HG03460 (cell line): ENCODE measurements around the gene IL11.

Experiments
- ATAC-seq: cut with Tn5 transposase; IDR thresholded peaks from one replicate; pipeline ENCODE4 v1.9.1; 2021; ENCODE audit not compliant: unreplicated experiment

IL11 gene

DNA sequence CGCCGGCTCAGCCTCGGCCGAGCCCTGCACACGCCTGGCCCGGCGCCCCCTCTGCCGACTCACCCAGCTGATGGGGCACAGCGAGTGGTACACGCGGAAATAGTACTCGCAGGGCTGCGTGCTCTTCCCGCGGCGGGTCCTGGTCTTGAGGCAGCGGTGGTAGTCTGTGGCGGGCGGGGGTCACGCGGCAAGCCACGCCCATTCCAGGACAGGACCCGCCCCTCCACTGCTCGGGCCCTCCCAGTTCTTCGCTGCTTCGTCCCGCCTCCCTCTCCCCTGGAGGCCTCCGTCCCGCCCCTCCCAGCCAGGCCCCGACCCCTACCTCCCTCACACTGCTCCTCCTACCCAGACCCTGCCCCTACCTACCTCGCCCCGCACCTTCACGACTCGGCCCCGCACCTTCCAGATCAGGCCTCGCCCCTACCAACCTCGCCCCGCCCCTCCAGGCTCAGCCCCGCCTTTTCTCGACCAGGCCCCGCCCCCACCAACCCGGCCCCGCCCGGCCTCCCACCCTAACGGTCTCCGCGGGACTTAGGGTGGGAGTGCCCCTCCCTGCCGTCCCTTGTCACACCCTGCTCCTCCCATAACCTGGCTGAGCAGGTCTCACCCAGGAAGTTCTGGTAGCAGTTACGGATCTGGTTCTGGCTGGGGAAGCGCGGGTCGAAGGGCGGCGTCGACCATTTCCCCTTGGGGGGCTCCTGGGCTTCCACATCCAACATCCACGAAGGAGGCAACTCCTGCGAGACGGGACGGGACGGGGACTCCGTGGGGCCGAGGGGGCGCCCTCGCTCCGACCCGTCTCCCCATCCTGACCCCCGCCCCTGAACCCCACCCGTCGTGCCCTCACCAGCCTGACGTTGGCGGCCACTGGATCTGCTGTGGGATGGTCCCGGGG is 16.2 kb downstream of the IL11 start:
- ATAC-seq, result no peak

DNA sequence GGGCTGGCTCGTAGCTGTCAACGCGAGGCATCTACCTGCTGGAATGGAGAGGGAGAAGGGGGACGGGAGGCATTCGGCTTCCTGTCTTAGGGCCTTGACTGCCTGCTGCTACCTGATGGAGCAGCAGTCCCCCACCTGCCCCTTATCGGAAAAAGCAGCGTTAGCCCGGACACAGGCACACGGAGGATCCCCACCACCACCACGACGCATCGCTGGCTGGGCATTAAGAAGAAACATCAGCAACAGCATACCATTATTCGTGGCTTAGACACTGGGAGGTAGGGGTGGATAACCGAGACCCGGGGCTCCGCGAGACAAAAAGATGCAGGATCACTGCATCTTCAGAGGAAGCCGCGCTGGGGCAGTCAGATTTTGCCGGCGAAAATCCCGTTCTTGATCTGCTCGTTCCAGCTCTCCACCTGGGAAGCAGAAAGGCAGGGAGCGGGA is 16.9 kb downstream of the IL11 start:
- no peak for ATAC-seq

DNA sequence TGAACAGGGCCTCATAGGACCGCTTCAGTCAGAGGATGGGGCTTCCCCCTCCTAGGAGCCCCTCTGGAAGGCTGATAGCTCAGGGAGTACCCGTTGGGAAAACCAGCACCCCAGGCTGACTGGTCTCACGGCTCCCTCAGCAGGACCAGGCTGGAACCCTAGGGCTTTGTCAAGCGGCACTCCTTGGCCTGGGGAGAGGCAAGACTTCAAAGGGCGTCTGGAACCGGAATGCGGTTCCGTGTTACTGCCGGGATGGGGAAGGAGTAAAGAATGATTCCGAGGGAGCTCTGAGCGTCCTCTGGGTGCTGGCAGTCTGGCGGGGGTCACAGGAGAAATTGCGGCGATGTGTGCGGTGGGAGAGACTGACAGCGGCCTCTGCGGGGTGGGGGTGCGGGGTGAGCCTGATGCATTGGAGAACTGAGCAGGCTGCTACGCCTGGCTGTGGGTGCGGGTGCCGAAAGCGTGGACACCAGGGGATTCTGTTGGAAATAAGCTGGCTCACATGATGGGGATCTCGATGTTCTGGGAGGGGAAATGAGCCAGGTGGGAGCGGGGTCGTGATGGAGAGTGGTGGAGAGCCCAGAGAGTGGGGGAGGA is 17.6 kb downstream of the IL11 start:
- no peak for ATAC-seq

DNA sequence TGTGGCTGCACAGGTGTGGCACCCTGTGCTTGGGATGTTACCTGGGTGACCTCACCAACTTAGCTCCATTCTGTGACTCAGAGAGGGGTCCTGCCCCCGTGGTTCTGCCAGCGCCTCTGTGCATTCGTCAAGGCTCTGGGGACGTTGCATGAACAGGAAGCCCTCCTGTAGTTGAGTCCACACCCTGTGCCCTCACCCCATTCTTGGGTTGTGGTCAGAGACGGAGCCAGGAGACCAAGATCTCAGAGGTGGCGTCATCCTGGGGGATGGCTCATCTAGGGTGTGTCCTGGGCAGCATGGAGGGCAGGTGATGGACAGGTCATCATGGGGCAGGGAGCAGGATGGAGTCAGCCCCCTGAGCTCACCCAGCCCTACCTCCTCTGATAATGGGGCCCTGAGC is 18.2 kb downstream of the IL11 start:
- no peak for ATAC-seq

DNA sequence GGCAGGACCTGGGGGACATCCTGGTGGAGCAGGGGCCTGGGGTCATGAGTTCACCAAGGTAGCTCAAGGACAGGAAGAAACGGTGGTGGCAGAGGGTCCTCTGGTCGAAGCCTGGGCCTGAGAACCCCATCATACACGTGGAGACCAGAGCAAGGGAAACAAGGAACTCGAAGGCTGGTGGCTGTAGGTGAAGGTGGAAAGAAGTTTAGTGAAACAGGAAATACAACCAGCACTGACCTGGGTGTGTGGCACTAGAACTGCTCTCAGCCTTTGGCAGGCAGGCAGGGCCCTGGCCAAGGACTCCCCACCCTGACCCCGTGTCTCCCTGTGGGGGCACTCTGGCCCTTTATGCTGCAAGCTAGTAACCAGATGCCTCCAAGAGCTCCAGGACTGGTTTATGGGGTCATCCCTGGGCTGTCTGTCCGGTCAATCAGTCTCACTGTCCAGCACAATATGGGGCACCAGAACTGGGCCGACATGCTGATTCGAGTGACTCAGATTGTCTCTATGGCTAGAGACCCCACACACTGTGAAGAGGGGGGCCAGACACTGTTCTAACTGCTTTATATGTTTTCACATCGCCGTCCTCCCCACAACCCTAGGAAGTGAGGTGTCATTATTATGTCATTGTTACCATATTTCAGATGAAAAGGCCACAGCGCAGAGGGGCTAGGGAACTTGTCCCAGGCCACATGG is 19.5 kb downstream of the IL11 start:
- no peak for ATAC-seq

DNA sequence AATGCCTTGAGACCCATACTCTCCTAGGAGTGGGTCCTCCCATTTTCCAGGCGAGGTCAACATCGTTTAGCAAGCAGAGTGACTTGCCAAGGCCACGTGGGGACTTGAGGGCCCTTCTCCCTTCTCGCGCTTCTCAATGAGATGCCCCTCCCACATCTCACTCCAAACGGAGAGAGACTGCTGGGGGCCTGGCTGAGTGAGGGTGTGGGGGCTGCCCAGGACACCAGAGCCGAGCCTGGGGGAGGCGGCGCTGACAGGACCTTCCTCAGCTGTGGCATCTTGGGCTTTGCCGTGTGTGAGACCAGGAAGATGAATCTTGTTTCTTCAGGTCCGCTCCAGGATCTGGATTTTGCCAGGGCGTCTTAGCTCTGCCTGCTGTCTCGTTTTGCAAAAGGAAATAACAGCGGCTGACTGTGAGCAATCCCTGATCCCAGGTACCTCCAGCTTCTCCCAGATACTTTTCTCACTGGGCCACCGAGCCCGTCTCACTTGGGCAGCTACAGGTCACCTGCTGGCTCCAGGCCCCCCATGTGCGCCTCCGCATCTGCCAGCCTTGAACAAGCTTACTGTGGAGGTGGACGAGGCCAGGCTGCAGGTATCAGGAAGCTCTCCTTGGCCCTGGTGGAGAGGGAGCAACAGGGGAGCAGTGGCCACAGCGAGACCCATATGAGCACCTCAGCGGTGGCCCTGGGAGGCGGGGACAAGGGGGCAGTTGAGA is 21.8 kb downstream of the IL11 start:
- no peak for ATAC-seq

DNA sequence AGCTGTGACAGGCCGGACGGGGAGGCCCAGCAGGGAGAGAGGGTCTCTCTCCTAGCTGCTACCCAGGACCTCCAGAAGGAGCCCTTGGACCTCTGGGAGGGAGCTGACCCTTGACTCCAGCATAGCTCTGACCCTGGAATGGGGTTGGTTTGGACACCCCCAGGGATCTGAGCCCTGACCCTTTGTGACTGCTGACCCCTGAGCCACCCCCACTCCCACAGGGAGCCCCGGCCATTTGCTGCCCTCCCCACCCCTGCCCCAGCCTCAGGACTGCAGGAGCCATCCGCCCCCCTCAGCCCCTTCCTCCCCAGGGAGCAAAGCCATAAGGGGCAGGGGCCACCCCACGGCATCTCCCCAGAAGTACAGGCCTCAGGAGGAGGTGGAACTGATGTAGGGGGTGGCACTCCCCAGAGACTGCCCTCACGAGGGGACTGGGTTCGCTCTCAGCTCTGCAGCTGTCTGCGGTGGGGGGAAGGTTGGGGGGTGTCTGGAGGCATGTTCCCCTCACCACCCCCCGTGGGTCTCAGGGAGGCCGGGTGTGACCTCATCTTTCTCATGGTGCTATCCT is 22.7 kb downstream of the IL11 start:
- no peak for ATAC-seq

DNA sequence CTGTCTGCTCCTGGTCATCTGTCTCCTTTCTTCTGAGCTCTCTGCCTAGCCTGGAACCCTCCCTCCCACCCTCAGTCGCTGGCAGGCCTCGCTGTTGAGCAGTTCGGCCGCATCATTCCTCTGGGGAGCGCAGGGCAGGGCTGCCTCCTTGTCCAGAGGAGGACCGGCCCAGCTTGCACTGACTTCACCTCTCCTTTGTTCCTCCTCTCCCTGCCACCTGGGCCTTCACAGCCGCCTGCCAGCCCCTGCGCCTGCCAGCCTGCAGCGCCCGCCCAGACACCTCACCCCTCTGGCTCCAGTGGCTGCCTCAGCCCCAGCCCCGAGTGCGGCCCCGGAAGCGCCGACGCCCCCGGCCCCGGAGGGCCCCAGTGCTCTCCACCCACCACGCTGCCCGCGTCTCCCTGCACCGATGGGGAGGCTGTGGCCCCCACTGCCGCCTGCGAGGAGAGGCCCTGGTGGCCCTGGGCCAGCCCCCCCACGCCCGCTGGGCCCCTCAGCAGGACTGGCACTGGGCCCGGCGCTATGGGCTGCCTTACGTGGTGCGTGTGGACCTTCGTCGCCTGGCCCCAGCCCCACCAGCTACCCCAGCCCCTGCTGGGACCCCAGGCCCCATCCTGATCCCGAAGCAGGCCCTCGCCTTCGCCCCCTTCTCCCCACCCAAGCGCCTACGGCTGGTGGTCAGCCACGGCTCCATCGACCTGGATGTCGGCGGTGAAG is 23.4 kb downstream of the IL11 start:
- no peak for ATAC-seq

DNA sequence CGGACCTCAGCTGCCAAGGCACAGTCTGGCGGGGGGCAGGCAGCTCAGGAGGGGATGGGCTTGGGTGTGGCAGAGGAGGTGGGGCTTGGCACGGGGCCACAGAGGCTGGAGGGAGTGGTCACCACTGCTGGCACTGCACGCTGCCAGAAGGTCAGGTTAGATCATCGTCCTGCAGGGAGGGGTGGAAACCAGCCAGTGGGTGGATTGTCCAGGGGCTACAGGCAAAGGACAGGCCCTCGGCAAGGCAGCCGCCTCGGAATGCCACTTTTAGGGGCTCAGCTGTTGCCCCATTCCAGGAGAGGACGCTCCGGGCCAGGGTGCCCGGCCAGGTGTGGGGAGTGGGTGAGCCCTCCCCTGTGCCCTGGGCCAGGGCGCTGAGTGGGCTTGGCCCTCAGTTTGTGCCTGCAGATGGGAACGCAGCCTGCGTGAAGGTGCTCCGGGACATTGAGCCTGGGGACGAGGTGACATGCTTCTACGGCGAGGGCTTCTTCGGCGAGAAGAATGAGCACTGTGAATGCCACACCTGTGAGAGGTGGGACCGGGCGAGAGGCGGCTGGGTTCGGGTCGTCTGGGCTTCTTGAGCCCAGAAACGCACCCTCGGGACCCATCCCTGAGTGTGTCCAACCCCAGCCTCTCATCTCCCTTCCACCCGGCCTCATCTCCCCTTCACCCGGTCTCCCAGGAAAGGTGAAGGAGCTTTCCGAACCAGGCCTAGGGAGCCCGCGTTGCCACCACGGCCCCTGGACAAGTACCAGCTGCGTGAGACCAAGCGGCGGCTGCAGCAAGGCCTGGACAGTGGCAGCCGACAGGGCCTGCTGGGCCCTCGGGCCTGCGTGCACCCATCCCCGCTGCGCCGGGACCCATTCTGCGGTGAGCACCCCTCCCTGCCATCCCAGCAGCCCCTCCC is 24.2 kb downstream of the IL11 start:
- no peak for ATAC-seq

DNA sequence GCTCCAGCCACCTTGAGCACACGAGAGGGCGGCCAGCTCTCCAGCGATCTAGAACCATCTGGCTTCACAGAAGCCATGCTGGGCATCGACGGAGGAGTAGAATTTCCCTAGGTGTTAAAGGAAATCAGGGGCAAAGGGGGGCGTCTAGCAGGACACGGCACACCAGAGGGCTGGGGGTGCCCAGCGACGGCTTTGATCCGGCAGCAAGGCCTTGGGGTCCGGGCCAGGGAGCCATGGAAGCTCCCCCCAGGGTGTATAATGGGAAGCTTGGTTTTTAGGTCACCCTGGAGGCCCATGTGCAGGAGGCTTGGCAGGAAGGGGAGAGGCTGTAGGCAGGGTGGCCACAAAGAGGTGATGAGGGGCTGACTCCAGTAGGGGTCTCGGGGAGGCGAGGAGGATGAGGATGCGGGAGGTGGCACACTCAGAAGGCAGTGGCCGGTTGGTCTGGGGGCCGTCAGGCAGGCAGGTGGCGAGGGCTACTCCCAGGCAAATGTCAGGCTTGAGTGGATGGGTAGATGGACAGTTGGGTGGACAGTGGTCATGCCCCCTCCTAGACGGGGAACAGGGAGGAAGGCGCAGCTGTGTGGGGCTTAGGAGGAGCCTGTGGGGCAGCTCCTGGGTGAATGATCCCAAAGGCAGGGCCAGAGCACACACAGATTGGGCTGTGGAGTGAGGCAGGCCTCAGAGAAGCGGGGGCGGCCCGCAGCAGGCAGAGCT is 25.0 kb downstream of the IL11 start:
- ATAC-seq, result no peak

DNA sequence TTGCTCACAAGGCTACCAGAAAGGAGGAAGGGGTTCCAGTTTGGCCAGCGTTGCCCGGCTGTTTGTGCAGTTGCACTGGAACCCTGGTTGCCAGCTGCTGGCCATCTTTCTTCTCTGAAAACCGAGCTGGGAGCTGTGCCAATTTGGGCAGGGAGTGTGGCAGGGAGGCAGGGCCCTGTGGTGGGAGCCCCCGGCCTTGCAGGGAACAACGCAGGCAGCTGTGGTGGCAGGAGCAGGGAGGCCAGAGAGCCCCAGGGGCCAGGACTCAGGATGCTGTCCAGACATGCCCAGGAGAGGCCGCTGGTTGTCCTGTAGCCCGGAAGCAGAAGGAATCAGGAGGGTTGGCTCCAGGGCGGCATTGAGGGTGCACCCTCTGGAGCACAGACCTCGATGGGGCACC is 25.8 kb downstream of the IL11 start:
- ATAC-seq, result no peak

DNA sequence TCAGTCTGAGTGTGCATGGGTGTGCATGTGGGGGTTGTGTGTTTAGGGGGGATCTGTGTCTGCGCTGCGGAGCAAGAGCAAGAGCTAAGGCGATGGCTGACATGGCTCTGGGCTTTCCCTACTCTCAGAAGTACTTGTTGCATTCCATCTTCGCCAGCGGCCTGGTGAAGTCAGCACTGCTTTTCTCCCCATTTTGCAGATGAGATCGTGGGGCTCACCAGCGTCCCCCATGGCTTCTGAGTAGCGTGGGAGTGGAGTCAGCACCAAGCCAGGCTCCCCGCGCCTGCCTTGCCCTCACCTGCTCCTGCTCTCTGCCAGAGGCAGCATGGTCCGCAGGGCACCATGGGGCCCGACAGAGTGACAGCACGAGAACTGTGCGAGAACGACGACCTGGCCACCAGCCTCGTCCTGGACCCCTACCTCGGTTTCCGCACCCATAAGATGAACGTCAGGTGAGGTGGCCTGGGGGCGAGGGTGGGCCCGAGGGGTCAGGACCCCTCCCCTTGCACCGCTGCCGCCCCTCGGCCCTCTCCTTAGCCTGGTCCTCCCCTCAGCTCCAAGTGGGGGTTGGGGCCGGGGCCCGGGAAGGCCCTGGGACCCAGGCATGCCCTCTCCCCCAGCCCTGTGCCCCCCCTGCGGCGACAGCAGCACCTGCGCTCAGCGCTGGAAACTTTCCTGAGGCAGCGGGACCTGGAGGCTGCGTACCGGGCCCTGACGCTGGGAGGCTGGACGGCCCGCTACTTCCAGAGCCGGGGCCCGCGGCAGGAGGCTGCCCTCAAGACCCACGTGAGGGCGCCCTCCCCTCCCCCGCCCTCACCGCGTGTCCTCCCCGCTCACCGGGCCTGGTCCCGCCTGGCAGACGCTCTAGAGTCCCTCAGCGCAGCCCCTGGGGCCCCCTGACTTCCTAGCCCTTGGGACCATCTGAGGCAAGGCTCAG is 28.4 kb downstream of the IL11 start:
- ATAC-seq, result no peak

DNA sequence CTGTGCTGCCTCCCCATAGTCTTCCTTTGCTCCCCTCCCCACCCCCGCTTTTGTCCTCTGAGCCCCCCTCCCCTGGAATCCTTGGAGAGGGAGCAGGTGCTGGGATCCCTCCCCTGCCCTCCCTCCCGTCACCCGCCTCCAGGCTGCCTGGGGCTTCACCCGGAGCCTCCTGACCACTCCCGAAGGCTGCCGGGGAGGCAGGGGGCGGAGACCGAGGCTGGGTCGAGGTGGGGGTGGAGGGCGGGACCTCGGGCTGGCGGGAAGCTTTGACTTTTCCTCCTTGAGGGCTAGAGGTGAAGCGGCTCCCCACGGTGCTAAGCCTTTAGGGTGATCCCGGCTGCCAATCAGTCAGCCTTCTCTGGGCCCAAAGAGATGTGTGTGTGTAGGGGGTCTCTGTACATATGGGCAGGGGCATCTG is 29.1 kb downstream of the IL11 start:
- ATAC-seq, result no peak

DNA sequence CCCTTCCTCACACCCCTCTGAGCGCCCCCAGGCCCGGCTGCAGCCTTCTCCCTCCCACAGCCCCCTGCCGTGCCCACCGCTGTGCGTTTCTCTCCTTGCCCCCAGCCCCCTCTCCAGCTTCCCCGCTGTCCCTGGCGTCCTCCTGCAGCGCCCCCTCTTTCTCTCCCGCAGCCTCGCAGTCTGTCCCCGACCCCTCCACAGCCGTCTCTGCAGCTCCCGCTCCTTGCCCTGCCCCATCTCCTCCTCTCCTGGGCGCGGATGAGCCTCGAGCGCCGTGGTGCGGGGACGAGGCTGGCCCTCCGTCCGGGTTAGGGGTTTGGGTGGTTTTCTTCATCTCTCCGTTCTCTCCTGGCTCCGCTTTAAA is 29.5 kb downstream of the IL11 start:
- no peak for ATAC-seq

DNA sequence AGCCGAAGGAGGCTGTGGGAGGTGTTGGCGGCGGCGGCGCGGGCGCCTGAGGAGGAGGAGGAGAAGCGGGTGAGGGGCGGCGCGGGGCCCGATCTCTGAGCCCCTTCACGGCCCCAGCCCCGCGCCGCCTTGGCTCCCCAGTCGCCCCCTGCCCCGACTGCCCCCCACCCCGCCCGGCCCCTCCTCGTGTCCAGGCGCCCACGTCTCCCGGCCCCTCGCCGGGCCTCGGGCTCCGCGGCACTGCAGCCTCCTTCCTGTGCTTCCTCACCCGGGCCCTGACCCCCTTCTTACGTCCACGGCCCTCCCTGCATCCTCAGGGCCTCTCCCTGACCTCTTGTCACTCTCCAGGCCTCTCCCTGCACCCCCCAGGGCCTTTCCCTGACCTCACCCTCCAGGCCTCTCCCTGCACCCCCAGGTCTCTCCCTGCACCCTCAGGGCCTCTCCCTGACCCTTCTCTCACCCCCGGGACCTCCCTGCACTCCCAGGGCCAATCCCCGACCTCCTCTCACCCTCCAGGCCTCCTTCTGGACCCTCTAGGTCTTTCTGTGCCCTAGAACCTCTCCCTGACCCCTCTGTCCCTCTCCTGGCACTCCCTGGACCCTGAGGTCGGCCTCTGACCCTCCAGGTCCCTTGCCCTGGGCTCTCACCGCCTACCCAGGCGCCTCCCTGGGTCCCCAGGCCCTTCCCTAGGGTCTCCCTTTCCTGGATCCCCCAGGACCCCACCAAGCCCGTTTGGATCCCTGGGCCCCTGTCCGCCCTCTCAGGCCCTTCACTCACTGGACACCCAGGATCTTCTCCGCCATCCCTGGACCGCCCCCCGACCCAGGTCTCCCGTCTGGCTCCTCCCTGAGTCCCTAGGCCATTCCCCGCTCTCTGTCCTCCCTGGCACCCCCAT is 30.1 kb downstream of the IL11 start:
- ATAC-seq, result no peak

DNA sequence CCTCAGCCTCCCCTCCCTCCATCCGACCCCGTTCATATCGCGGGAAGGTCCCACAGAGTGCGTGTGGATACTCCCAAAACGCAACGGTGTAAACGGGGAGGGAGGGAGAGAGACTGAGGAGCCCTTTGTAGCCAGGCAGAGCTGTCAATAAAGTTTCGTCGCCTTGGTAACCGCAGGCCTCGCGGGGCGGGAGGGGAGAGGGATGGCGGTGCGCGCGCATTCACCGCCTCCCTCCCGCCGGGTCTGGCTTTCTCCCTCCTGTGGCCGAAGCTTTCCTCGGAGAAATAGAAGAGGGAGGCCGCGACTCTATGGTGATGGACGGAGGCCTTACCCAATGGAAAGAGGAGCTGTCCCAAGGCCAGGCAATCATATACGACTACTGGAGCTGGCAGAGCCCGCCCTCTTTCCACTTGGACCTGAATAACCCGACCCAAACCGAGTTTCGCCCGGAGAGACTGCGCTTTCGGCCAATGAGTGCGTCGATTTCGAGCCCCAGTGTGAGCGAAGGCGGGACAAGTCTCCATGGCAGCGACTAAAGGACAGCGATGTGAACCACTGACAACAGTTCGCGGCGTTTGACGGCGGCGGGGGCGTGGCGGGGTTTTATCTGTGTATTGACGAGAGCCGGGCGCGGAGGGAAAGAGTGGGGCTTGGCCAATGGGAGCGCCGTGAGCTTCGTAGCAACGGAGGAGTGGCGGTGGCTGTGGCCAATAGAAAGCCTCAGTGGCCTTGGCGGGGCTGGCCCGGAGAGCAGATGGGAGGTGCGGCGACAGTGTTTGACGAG is 31.0 kb downstream of the IL11 start, which contains the start of gene KMT5C:
TSS of gene KMT5C (plus strand) at position 772 of the 784 bp plus-strand sequence. CDS start 2,061 bp downstream, outside the sequence.
- ATAC-seq, result peak; percentile 79
